GM21825 (cell line): ENCODE results near the gene UNC80.

Source experiments
- ATAC-seq: cut with Tn5 transposase; IDR thresholded peaks from one replicate; pipeline ENCODE4 v1.9.1; 2021; ENCODE audit warnings: mild to moderate bottlenecking, moderate library complexity; ENCODE audit not compliant: unreplicated experiment

Gene UNC80

GRCh38 chr2:209911486-209911885 lies 139.9 kb downstream of the UNC80 start:
- ATAC-seq: no peak

- ATAC-seq: no peak
Measured at GRCh38 chr2:209913786-209914345, 142.2 kb downstream of the UNC80 start.

- no peak for ATAC-seq
Measured at GRCh38 chr2:209917154-209917771, 145.6 kb downstream of the UNC80 start.

- no peak for ATAC-seq
Measured at GRCh38 chr2:209918251-209918650, 146.6 kb downstream of the UNC80 start.

GRCh38 chr2:209922116-209922515 lies 150.5 kb downstream of the UNC80 start:
- no peak for ATAC-seq

- no peak for ATAC-seq
Measured at GRCh38 chr2:209929369-209929768, 157.7 kb downstream of the UNC80 start.

GRCh38 chr2:209933499-209934483 lies 162.2 kb downstream of the UNC80 start:
- ATAC-seq: no peak

- no peak for ATAC-seq
Measured at GRCh38 chr2:209936106-209936666, 164.6 kb downstream of the UNC80 start.

- ATAC-seq: no peak
Measured at GRCh38 chr2:209937893-209938292, 166.3 kb downstream of the UNC80 start.

GRCh38 chr2:209938906-209939305 lies 167.3 kb downstream of the UNC80 start:
- ATAC-seq: no peak

GRCh38 chr2:209940936-209941335 lies 169.3 kb downstream of the UNC80 start:
- ATAC-seq: no peak

- no peak for ATAC-seq
Measured at GRCh38 chr2:209942426-209942825, 170.8 kb downstream of the UNC80 start.

GRCh38 chr2:209942936-209943605 lies 171.4 kb downstream of the UNC80 start:
- ATAC-seq: no peak

GRCh38 chr2:209943776-209944175 lies 172.1 kb downstream of the UNC80 start:
- no peak for ATAC-seq

- ATAC-seq: no peak
Measured at GRCh38 chr2:209946539-209946938, 174.9 kb downstream of the UNC80 start.

- ATAC-seq: no peak
Measured at GRCh38 chr2:209956271-209956670, 184.6 kb downstream of the UNC80 start.

GRCh38 chr2:209958016-209958415 lies 186.4 kb downstream of the UNC80 start:
- ATAC-seq: no peak

GRCh38 chr2:209960045-209960444 lies 188.4 kb downstream of the UNC80 start:
- ATAC-seq: no peak

GRCh38 chr2:209960676-209961630 lies 189.3 kb downstream of the UNC80 start:
- ATAC-seq: peak; percentile 93

GRCh38 chr2:209965723-209966122 lies 194.1 kb downstream of the UNC80 start:
- no peak for ATAC-seq
